ENCODE results near the gene RAB2B.

Gene RAB2B

DNA sequence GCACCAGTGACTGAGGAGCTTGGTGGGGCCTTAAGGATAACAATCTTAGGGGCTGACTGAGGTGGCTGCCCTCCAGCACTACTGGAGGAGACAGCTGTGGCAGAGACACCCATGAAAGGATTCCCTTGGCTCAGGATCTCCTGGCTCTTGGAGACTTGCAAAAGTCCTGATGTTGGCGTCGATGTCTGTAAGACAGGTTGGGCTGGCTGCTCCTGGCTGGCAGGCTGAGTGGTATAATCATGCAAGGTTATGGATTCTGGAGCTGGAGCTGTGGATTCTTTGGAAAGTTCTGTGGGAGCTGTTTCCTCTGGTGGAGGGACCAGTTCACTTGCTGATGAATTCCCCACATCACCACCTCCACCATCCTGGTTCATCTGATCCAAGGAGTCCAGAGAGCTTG lies 45.6 kb downstream of the RAB2B start:
- Histone ChIP-seq H3K4me1 (ENCODE audit: insufficient read depth, low read length) (peaks cover 14% of the 10 kb centered on the region), H3K27ac (ENCODE audit: low read depth, low read length) (no peak overlapping the region), H3K9me3 (ENCODE audit: low read length) (no peaks in the 10 kb centered on the region), H3K9ac (ENCODE audit: low read length) (no peak overlapping the region), H3K27me3 (ENCODE audit: control insufficient read depth in 1 of 2, insufficient read depth in 2 of 2, low read length in 2 of 2) (no peaks in the 10 kb centered on the region), H3K36me3 (ENCODE audit: insufficient read depth, low read length) (peaks cover 49% of the 10 kb centered on the region), H3K4me3 (ENCODE audit: low read depth in 1 of 2, low read length in 2 of 2) (no peak overlapping the region)

DNA sequence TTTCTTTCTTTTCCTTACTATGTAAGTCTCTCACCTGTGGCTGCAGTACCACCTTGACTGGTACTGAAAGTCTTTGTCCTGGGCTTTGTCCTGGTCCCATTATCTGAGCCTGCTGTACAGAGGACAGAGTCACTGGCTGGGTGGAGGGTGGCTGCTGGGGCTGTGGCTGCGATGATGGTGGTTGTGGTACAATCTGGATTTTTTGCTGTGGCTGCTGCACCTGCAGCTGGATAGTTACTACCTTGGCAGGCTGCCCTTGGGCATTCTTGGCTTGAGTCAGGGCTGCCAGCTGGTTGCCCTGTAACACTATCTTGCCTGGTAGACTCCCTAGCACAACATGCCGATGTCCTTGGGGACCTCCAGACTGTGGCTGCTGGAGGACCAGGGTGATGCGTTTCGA lies 47.8 kb downstream of the RAB2B start:
- no peak overlapping the region for H3K4me3 ChIP-seq (ENCODE audit: low read depth in 1 of 2, low read length in 2 of 2)
- no peak overlapping the region for H3K9ac ChIP-seq (ENCODE audit: low read length)
- peaks cover 63% of the 10 kb centered on the region for H3K36me3 ChIP-seq (ENCODE audit: insufficient read depth, low read length)
- H3K27ac ChIP-seq (ENCODE audit: low read depth, low read length), result no peak overlapping the region
- H3K4me1 ChIP-seq (ENCODE audit: insufficient read depth, low read length), result no peaks in the 10 kb centered on the region
- no peaks in the 10 kb centered on the region for H3K27me3 ChIP-seq (ENCODE audit: control insufficient read depth in 1 of 2, insufficient read depth in 2 of 2, low read length in 2 of 2)
- H3K9me3 ChIP-seq (ENCODE audit: low read length), result no peaks in the 10 kb centered on the region

DNA sequence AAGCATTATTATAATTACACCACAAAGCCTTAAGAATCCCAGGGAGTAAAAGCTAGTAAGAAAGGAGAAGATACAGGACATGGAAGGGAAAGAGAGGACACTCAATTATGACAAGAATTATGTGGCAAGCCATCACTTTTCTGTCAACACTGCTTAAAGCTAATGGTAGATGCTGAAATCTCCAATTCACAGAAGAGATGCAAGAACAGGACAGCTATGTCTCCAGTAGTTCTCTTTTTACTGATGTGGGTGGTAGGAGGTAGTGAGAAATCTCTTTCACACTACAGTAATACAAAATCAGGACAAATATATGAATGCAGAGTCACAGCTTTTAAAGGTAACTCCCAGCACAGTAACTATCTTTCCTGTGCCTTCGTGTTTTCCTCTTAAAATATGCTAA lies 50.1 kb downstream of the RAB2B start:
- no peak overlapping the region for H3K27ac ChIP-seq (ENCODE audit: low read depth, low read length)
- H3K4me3 ChIP-seq (ENCODE audit: low read depth in 1 of 2, low read length in 2 of 2), result no peak overlapping the region
- no peak overlapping the region for H3K9ac ChIP-seq (ENCODE audit: low read length)
- no peaks in the 10 kb centered on the region for H3K9me3 ChIP-seq (ENCODE audit: low read length)
- H3K4me1 ChIP-seq (ENCODE audit: insufficient read depth, low read length), result no peaks in the 10 kb centered on the region
- H3K36me3 ChIP-seq (ENCODE audit: insufficient read depth, low read length), result peaks cover 73% of the 10 kb centered on the region
- no peaks in the 10 kb centered on the region for H3K27me3 ChIP-seq (ENCODE audit: control insufficient read depth in 1 of 2, insufficient read depth in 2 of 2, low read length in 2 of 2)

GRCh38 chr14:21419528-21419927 lies 57.2 kb downstream of the RAB2B start:
- no peaks in the 10 kb centered on the region for H3K27me3 ChIP-seq (ENCODE audit: control insufficient read depth in 1 of 2, insufficient read depth in 2 of 2, low read length in 2 of 2)
- H3K9me3 ChIP-seq (ENCODE audit: low read length), result no peaks in the 10 kb centered on the region
- H3K9ac ChIP-seq (ENCODE audit: low read length), result no peak overlapping the region
- no peak overlapping the region for H3K27ac ChIP-seq (ENCODE audit: low read depth, low read length)
- no peaks in the 10 kb centered on the region for H3K4me1 ChIP-seq (ENCODE audit: insufficient read depth, low read length)
- H3K4me3 ChIP-seq (ENCODE audit: low read depth in 1 of 2, low read length in 2 of 2), result no peak overlapping the region
- peaks cover 38% of the 10 kb centered on the region for H3K36me3 ChIP-seq (ENCODE audit: insufficient read depth, low read length)

- H3K4me3 ChIP-seq (ENCODE audit: low read depth in 1 of 2, low read length in 2 of 2), result no peak overlapping the region
- H3K27me3 ChIP-seq (ENCODE audit: control insufficient read depth in 1 of 2, insufficient read depth in 2 of 2, low read length in 2 of 2), result no peaks in the 10 kb centered on the region
- H3K4me1 ChIP-seq (ENCODE audit: insufficient read depth, low read length), result no peaks in the 10 kb centered on the region
- H3K9me3 ChIP-seq (ENCODE audit: low read length), result no peaks in the 10 kb centered on the region
- no peak overlapping the region for H3K27ac ChIP-seq (ENCODE audit: low read depth, low read length)
- no peak overlapping the region for H3K9ac ChIP-seq (ENCODE audit: low read length)
- peaks cover 57% of the 10 kb centered on the region for H3K36me3 ChIP-seq (ENCODE audit: insufficient read depth, low read length)
Observed at GRCh38 chr14:21415329-21415728, 61.4 kb downstream of the RAB2B start.

DNA sequence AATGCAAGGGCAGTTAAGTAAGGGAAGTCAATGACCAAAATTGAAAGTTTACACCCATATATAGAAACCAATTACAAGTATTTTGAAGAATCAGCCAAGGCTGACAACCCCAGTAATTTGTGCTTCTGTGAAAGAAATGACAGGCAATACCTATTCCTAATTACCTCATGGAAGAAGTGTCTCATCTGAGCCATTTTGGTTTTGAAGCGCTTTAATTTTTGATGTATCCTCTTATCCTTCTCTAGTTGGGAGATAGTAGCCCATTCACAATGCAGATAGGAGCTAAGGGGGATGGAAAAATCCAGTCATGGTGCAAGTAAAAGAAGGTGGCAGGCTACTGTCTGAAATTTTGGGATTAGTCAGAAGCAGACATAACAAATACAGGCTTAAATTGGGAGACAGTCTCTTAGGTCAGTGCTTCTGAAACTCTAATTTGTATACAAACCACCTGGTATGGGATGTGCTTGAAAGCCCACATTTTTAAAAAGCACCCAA lies 62.6 kb downstream of the RAB2B start:
- Histone ChIP-seq H3K4me3 (ENCODE audit: low read depth in 1 of 2, low read length in 2 of 2) (no peak overlapping the region), H3K9me3 (ENCODE audit: low read length) (no peaks in the 10 kb centered on the region), H3K27ac (ENCODE audit: low read depth, low read length) (no peak overlapping the region), H3K36me3 (ENCODE audit: insufficient read depth, low read length) (peaks cover 58% of the 10 kb centered on the region), H3K27me3 (ENCODE audit: control insufficient read depth in 1 of 2, insufficient read depth in 2 of 2, low read length in 2 of 2) (no peaks in the 10 kb centered on the region), H3K9ac (ENCODE audit: low read length) (no peak overlapping the region), H3K4me1 (ENCODE audit: insufficient read depth, low read length) (no peaks in the 10 kb centered on the region)
